ENCODE results near the gene ZNF683. TPM values are rescaled to one million over a fixed set of nuclear protein-coding genes. Genes with fewer than 3 reads are reported as not detected.

Gene ZNF683
- total and polyA plus RNA-seq, 4 experiments from 2014 or later, result 0.49 to 0.63 TPM; not detected in 2

DNA sequence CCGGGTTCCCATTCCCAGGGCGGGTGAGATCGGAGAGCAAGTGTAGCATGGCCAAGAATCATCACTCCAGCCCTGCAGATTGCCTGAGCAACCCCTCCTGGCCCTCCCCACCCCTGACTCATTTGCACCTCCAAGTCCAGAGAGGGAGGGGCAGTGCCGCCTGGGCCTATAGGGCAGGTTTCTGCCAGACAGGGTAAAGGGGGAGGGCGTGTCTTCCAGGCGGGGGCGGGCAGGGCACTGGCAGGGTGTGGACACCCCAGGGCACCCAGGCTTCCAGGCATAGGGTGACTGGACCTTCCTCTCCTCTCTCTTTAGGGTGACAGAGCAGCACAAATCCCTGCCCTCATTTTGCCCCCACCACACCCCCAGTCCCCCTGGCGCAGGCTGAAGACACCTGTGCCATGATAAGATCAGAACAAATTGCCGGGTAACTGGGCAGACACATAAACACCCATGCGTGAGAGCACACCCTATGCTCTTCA, 15.4 kb downstream of the ZNF683 start:
- intact Hi-C loops (cut with micrococcal nuclease), result no loop called here
- no peaks in the 10 kb centered on the region for H3K36me3 Mint-ChIP-seq
- Histone ChIP-seq H3K4me3 (ENCODE audit: low read length in 2 of 2) (no peak overlapping the region), H3K4me1 (ENCODE audit: insufficient read depth, low read length) (peaks cover 41% of the 10 kb centered on the region), H3K27me3 (ENCODE audit: insufficient read depth, low read length) (no peaks in the 10 kb centered on the region), H3K9me3 (ENCODE audit: control insufficient read depth in 1 of 2, low read length in 2 of 2) (no peaks in the 10 kb centered on the region), H3K27ac (ENCODE audit: low read depth, low read length) (no peak overlapping the region), H3K36me3 (ENCODE audit: insufficient read depth, low read length) (no peaks in the 10 kb centered on the region)
- POLR2A ChIA-PET (ENCODE audit: partially characterized antibody), result interaction anchor here (2.6 to 9.3 kb wide), 3 partner anchors 20 to 70 kb away, joined by 32 to 174 read pairs (median 61); partner anchors contain the start of gene ZNF683
- H3K4me1 Mint-ChIP-seq, result peaks cover 19 to 55% (median 32%) of the 10 kb centered on the region in 4 donors
- H3K9me3 Mint-ChIP-seq, result peaks cover 0 to 2% (median 0%) of the 10 kb centered on the region in 8 donors
- peak overlapping the region in 1 of 8 donors; percentile 40 for H3K4me3 Mint-ChIP-seq
- CTCF ChIA-PET (ENCODE audit: partially characterized antibody), result interaction anchor here (2.1 to 15.0 kb wide), 4 partner anchors 34 to 75 kb away, joined by 10 to 307 read pairs (median 16); partner anchors contain the start of gene SH3BGRL3
- DNase-seq, result no peak
- H3K27me3 Mint-ChIP-seq, result no peaks in the 10 kb centered on the region
- H3K27ac Mint-ChIP-seq, result peak overlapping the region in 2 of 7 donors; percentile 27 to 48

DNA sequence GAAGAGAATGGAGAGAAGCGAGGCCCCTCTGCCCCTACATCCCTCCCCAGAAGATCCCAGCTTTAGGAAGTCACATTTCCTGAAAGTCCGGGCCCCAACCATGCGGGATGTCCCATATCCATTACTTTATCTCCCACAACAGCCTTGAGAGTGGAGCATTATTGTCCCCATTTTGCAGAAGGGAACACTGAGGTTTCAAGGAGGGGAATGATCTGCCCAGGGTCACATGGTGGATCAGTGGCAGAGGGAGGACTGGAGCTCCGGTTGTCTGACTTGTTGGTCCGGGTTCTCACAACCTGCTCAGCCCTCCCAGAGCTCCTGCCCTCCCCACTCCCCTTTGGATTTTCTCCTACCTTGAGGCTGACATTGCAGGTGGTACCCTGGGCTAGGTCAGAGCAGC, 16.4 kb downstream of the ZNF683 start:
- Histone ChIP-seq H3K9me3 (ENCODE audit: control insufficient read depth in 1 of 2, low read length in 2 of 2) (no peaks in the 10 kb centered on the region), H3K4me3 (ENCODE audit: low read length in 2 of 2) (no peak overlapping the region), H3K27ac (ENCODE audit: low read depth, low read length) (no peak overlapping the region), H3K4me1 (ENCODE audit: insufficient read depth, low read length) (peaks cover 33% of the 10 kb centered on the region), H3K36me3 (ENCODE audit: insufficient read depth, low read length) (no peaks in the 10 kb centered on the region), H3K27me3 (ENCODE audit: insufficient read depth, low read length) (no peaks in the 10 kb centered on the region)
- H3K9me3 Mint-ChIP-seq, result peaks cover 0 to 2% (median 0%) of the 10 kb centered on the region in 8 donors
- H3K27me3 Mint-ChIP-seq, result no peaks in the 10 kb centered on the region
- POLR2A ChIA-PET (ENCODE audit: partially characterized antibody), result interaction anchor here (0.7 to 1.1 kb wide), 2 partner anchors 8 to 34 kb away, joined by 3 read pairs; no protein-coding TSS in a partner anchor
- CTCF ChIA-PET (ENCODE audit: partially characterized antibody), result no interaction called here
- no peak overlapping the region for H3K4me3 Mint-ChIP-seq
- DNase-seq, result no peak
- no peaks in the 10 kb centered on the region for H3K36me3 Mint-ChIP-seq
- intact Hi-C loops (cut with micrococcal nuclease), result no loop called here
- peaks cover 16 to 44% (median 29%) of the 10 kb centered on the region in 4 donors for H3K4me1 Mint-ChIP-seq
- peak overlapping the region in 1 of 7 donors; percentile 36 for H3K27ac Mint-ChIP-seq

GRCh38 chr1:26354972-26355371, 17.6 kb downstream of the ZNF683 start:
- no peak overlapping the region for H3K27ac ChIP-seq (ENCODE audit: low read depth, low read length)
- Mint-ChIP-seq H3K9me3 (peaks cover 0 to 2% (median 0%) of the 10 kb centered on the region in 8 donors), H3K4me3 (no peak overlapping the region), H3K4me1 (peaks cover 14 to 33% (median 22%) of the 10 kb centered on the region in 4 donors), H3K27ac (no peak overlapping the region), H3K36me3 (no peaks in the 10 kb centered on the region), H3K27me3 (no peaks in the 10 kb centered on the region)
- intact Hi-C loops (cut with micrococcal nuclease), result no loop called here
- no peaks in the 10 kb centered on the region for H3K9me3 ChIP-seq (ENCODE audit: control insufficient read depth in 1 of 2, low read length in 2 of 2)
- H3K4me3 ChIP-seq (ENCODE audit: low read length in 2 of 2), result no peak overlapping the region
- ChIA-PET CTCF (ENCODE audit: partially characterized antibody) (interaction anchor here (2.8 kb wide), 1 partner anchor 9 kb away, joined by 15 read pairs; no protein-coding TSS in a partner anchor), POLR2A (ENCODE audit: partially characterized antibody) (interaction anchor here (0.6 to 1.3 kb wide), 3 partner anchors 9 to 36 kb away, joined by 3 to 4 read pairs (median 3); no protein-coding TSS in a partner anchor)
- H3K27me3 ChIP-seq (ENCODE audit: insufficient read depth, low read length), result no peaks in the 10 kb centered on the region
- H3K36me3 ChIP-seq (ENCODE audit: insufficient read depth, low read length), result no peaks in the 10 kb centered on the region
- H3K4me1 ChIP-seq (ENCODE audit: insufficient read depth, low read length), result peaks cover 22% of the 10 kb centered on the region
- no peak for DNase-seq

GRCh38 chr1:26353976-26354820, 18.4 kb downstream of the ZNF683 start, which contains the start of gene CRYBG2:
Gene CRYBG2, minus strand, starts transcription at chr1:26354130. Its CDS starts 7,473 bp downstream, at chr1:26346657.
- Histone ChIP-seq H3K4me3 (ENCODE audit: low read length in 2 of 2) (no peak within 1 kb of the TSS), H3K27ac (ENCODE audit: low read depth, low read length) (no peak within 1 kb of the TSS), H3K27me3 (ENCODE audit: insufficient read depth, low read length) (no peaks in the 10 kb centered on the region), H3K36me3 (ENCODE audit: insufficient read depth, low read length) (no peaks in the 10 kb centered on the region), H3K9me3 (ENCODE audit: control insufficient read depth in 1 of 2, low read length in 2 of 2) (no peaks in the 10 kb centered on the region), H3K4me1 (ENCODE audit: insufficient read depth, low read length) (peaks cover 14% of the 10 kb centered on the region)
- H3K9me3 Mint-ChIP-seq, result no peaks in the 10 kb centered on the region
- intact Hi-C loops (cut with micrococcal nuclease), result no loop called here
- H3K27ac Mint-ChIP-seq, result no peak within 1 kb of the TSS
- H3K4me3 Mint-ChIP-seq, result no peak within 1 kb of the TSS
- H3K27me3 Mint-ChIP-seq, result no peaks in the 10 kb centered on the region
- H3K4me1 Mint-ChIP-seq, result peaks cover 12 to 25% (median 17%) of the 10 kb centered on the region in 4 donors
- CTCF ChIA-PET (ENCODE audit: partially characterized antibody), result interaction anchor here (2.8 kb wide), 1 partner anchor 10 kb away, joined by 15 read pairs; no protein-coding TSS in a partner anchor
- no peaks in the 10 kb centered on the region for H3K36me3 Mint-ChIP-seq
- no peak for DNase-seq
- POLR2A ChIA-PET (ENCODE audit: partially characterized antibody), result interaction anchor here (0.6 to 1.3 kb wide), 3 partner anchors 21 to 37 kb away, joined by 3 to 4 read pairs (median 3); no protein-coding TSS in a partner anchor

GRCh38 chr1:26353210-26353859, 19.2 kb downstream of the ZNF683 start:
- no peaks in the 10 kb centered on the region for H3K9me3 ChIP-seq (ENCODE audit: control insufficient read depth in 1 of 2, low read length in 2 of 2)
- H3K27me3 ChIP-seq (ENCODE audit: insufficient read depth, low read length), result no peaks in the 10 kb centered on the region
- H3K27ac ChIP-seq (ENCODE audit: low read depth, low read length), result no peak overlapping the region
- Mint-ChIP-seq H3K27ac (no peak overlapping the region), H3K9me3 (no peaks in the 10 kb centered on the region), H3K36me3 (no peaks in the 10 kb centered on the region), H3K4me3 (no peak overlapping the region), H3K4me1 (peaks cover 4 to 17% (median 9%) of the 10 kb centered on the region in 4 donors), H3K27me3 (no peaks in the 10 kb centered on the region)
- intact Hi-C loops (cut with micrococcal nuclease), result no loop called here
- ChIA-PET CTCF (ENCODE audit: partially characterized antibody) (interaction anchor here (0.7 to 2.8 kb wide), 2 partner anchors 11 to 120 kb away, joined by 3 to 15 read pairs; partner anchors contain the start of gene CEP85), POLR2A (ENCODE audit: partially characterized antibody) (no interaction called here)
- H3K4me1 ChIP-seq (ENCODE audit: insufficient read depth, low read length), result peaks cover 6% of the 10 kb centered on the region
- H3K4me3 ChIP-seq (ENCODE audit: low read length in 2 of 2), result no peak overlapping the region
- H3K36me3 ChIP-seq (ENCODE audit: insufficient read depth, low read length), result no peaks in the 10 kb centered on the region
- DNase-seq, result no peak

- Histone ChIP-seq H3K36me3 (ENCODE audit: insufficient read depth, low read length) (no peaks in the 10 kb centered on the region), H3K27ac (ENCODE audit: low read depth, low read length) (no peak overlapping the region), H3K9me3 (ENCODE audit: control insufficient read depth in 1 of 2, low read length in 2 of 2) (no peaks in the 10 kb centered on the region), H3K27me3 (ENCODE audit: insufficient read depth, low read length) (no peaks in the 10 kb centered on the region), H3K4me1 (ENCODE audit: insufficient read depth, low read length) (no peaks in the 10 kb centered on the region), H3K4me3 (ENCODE audit: low read length in 2 of 2) (no peak overlapping the region)
- Mint-ChIP-seq H3K27ac (no peak overlapping the region), H3K27me3 (no peaks in the 10 kb centered on the region), H3K9me3 (no peaks in the 10 kb centered on the region), H3K36me3 (no peaks in the 10 kb centered on the region), H3K4me1 (peaks cover 4 to 10% (median 6%) of the 10 kb centered on the region in 4 donors), H3K4me3 (no peak overlapping the region)
- intact Hi-C loops (cut with micrococcal nuclease), result no loop called here
- POLR2A ChIA-PET (ENCODE audit: partially characterized antibody), result interaction anchor here (1.1 kb wide), 1 partner anchor 31 kb away, joined by 3 read pairs; no protein-coding TSS in a partner anchor
- no peak for DNase-seq
- CTCF ChIA-PET (ENCODE audit: partially characterized antibody), result no interaction called here
Measured at GRCh38 chr1:26352338-26352679, 20.2 kb downstream of the ZNF683 start.

All from CD4-positive, alpha-beta memory T cell (primary cell).